PC-9 (cell line): ENCODE results near the gene TBC1D8. TPM values are rescaled to one million over a fixed set of nuclear protein-coding genes. Genes with fewer than 3 reads are reported as not detected.

ENCODE experiments used
- BruUV-seq: library from RNA; stranded (reverse); fragments of 400-500 nt; replicated peaks from 2 replicates; lab custom pipeline; 2021; lab: Mats Ljungman, UMichigan
- CTCF ChIA-PET: fragments of 300-600 bp; sonication (Branson Sonifier 250); formaldehyde crosslinking; loops from one replicate; lab custom pipeline; 2022; ENCODE audit warnings: antibody characterized with exemption; lab: Charles Lee
- POLR2A ChIA-PET: fragments of 300-600 bp; sonication (Branson Sonifier 250); formaldehyde crosslinking; loops from one replicate; lab custom pipeline; 2022; ENCODE audit warnings: antibody characterized with exemption; ENCODE audit not compliant: unreplicated experiment; lab: Charles Lee
- DNase-seq, 2 experiments: peaks; one replicate each; pipeline versions ENCODE4 v3.0.0 to v3.0.0-alpha.2; 2015 to 2022; ENCODE audit warnings: mixed read lengths in 1 of 2
- H2AFZ ChIP-seq: fragments of 200-600 bp; sonication (generic); 2 replicates; pipeline ENCODE4 v1.8.1; 2017; ENCODE audit warnings: antibody characterized with exemption
- H3F3A ChIP-seq: fragments of 200-600 bp; sonication (generic); 2 replicates; pipeline ENCODE4 v1.8.1; 2017; ENCODE audit warnings: antibody characterized with exemption, mild to moderate bottlenecking, low read depth; ENCODE audit not compliant: insufficient read depth
- H3K27ac ChIP-seq: fragments of 200-600 bp; sonication (generic); 2 replicates; pipeline ENCODE4 v1.6.1; 2016; ENCODE audit warnings: mixed run types
- H3K27me3 ChIP-seq: fragments of 200-600 bp; sonication (generic); 2 replicates; pipeline ENCODE4 v1.6.1; 2016; ENCODE audit warnings: low read depth, mixed run types; ENCODE audit not compliant: insufficient read depth
- H3K36me3 ChIP-seq: fragments of 200-600 bp; sonication (generic); 2 replicates; pipeline ENCODE4 v1.6.1; 2016; ENCODE audit warnings: low read depth, mixed run types
- H3K4me1 ChIP-seq: fragments of 200-600 bp; sonication (generic); replicated peaks from 2 replicates; pipeline ENCODE4 v1.6.1; 2016; ENCODE audit warnings: mixed run types; ENCODE audit not compliant: insufficient read depth
- H3K4me2 ChIP-seq: fragments of 200-600 bp; sonication (generic); 2 replicates; pipeline ENCODE4 v1.6.1; 2017; ENCODE audit warnings: mixed run types
- H3K4me3 ChIP-seq: fragments of 200-600 bp; sonication (generic); 2 replicates; pipeline ENCODE4 v1.6.1; 2016; ENCODE audit warnings: mixed run types
- H3K79me2 ChIP-seq: fragments of 200-600 bp; sonication (generic); 2 replicates; pipeline ENCODE4 v1.6.1; 2017; ENCODE audit warnings: low read depth, mixed run types
- H3K9me2 ChIP-seq: fragments of 200-600 bp; sonication (generic); 2 replicates; pipeline ENCODE4 v1.8.1; 2017; ENCODE audit warnings: mild to moderate bottlenecking; ENCODE audit not compliant: insufficient read depth
- H3K9me3 ChIP-seq: fragments of 200-600 bp; sonication (generic); 2 replicates; pipeline ENCODE4 v1.8.1; 2016; ENCODE audit warnings: low read depth; ENCODE audit not compliant: insufficient read depth
- H4K20me1 ChIP-seq: fragments of 200-600 bp; sonication (generic); 2 replicates; pipeline ENCODE4 v1.8.1; 2017; ENCODE audit not compliant: insufficient read depth
- CTCF ChIP-seq: fragments of 200-600 bp; sonication (generic); conservative IDR thresholded peaks from 2 replicates; pipeline ENCODE4 v1.6.1; 2017; ENCODE audit warnings: mixed run types, antibody characterized with exemption, mild to moderate bottlenecking, moderate library complexity
- EZH2 ChIP-seq: fragments of 200-600 bp; sonication (generic); IDR thresholded peaks from 2 replicates; pipeline ENCODE4 v1.8.0; 2017; ENCODE audit warnings: antibody characterized with exemption, low read depth
- intact Hi-C: fragments of 100-400 bp; cut with micrococcal nuclease; formaldehyde crosslinking; loops from one replicate; pipeline ENCODE4 v1.10.0; 2022; ENCODE audit not compliant: unreplicated experiment
- total RNA-seq: library from RNA; stranded (reverse); gene quantifications from 2 replicates; pipeline ENCODE4 v1.2.3, GENCODE V29; 2021

Gene TBC1D8
- total RNA-seq, 1 experiment from 2014 or later, result 25.2 TPM

DNA sequence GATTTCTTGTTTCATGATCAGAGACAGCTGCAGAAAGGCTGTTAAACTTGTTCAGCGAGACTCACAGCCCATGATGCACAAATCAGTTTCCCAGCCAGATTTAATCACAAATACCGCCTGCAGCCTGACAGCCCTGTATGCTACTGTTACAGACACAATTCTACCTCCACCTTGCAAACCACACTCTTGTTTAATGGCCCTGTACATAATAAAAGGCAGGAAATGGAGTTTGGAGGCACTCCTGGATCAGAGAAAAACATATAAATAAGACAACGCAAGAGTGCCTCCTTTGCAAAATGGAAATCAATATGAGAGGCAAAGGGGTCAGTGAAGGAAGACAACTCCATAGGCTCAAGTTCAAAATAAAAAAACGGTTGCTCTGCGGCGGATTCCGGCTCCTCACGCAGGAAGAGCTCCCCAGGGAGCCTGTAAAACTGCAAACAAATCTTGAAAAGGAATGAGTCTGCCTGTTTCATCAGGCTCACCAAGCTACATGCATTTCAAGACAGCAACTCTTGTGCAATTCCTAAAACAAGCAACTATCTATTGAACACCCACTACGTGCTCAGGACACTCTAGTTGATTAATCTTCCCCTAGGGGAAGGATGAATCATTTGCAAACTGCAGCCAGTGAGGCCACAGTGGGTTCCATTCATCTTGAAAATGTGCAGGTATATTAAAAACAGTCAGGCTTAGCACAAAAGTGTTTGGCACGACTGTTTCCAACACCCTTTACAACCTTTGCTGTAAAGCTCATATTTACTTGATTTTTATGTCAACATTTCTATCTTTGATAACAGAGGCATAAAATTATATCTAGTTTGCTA, 37.5 kb downstream of the TBC1D8 start:
- BruUV-seq, result no TSS peak
- peak overlapping the region; percentile 43; the same call in 1 of the 2 replicates for H3K4me3 ChIP-seq
- H3K27me3 ChIP-seq, result no peaks in the 10 kb centered on the region
- TF ChIP-seq EZH2 (no peak), CTCF (no peak)
- H3K4me2 ChIP-seq, result peak overlapping the region; percentile 74
- intact Hi-C loops, result loop anchor here (2.0 kb wide), 1 partner anchor 49 kb away; no protein-coding TSS in a partner anchor
- no peaks in the 10 kb centered on the region for H3K9me2 ChIP-seq
- peaks cover 80% of the 10 kb centered on the region for H3K4me1 ChIP-seq
- H3K79me2 ChIP-seq, result peaks cover 87% of the 10 kb centered on the region
- H3K36me3 ChIP-seq, result peaks cover 13% of the 10 kb centered on the region
- no peak overlapping the region for H2AFZ ChIP-seq
- CTCF ChIA-PET, result interaction anchor here (0.7 kb wide), 1 partner anchor 92 kb away, joined by 3 read pairs; no protein-coding TSS in a partner anchor
- no peaks in the 10 kb centered on the region for H3K9me3 ChIP-seq
- H3K27ac ChIP-seq, result peak overlapping the region; percentile 88
- peaks cover 51% of the 10 kb centered on the region for H3F3A ChIP-seq
- peak; percentile 69 to 92 for DNase-seq
- no peaks in the 10 kb centered on the region for H4K20me1 ChIP-seq
- POLR2A ChIA-PET, result interaction anchor here (0.7 kb wide), 2 partner anchors 35 to 91 kb away, joined by 5 to 13 read pairs; no protein-coding TSS in a partner anchor

- POLR2A ChIA-PET, result no interaction called here
- no peaks in the 10 kb centered on the region for H3K9me2 ChIP-seq
- H2AFZ ChIP-seq, result no peak overlapping the region
- H3K9me3 ChIP-seq, result no peaks in the 10 kb centered on the region
- H3F3A ChIP-seq, result peaks cover 51% of the 10 kb centered on the region
- no peaks in the 10 kb centered on the region for H4K20me1 ChIP-seq
- peaks cover 87% of the 10 kb centered on the region for H3K79me2 ChIP-seq
- intact Hi-C loops, result loop anchor here (2.0 kb wide), 1 partner anchor 48 kb away; no protein-coding TSS in a partner anchor
- no peaks in the 10 kb centered on the region for H3K27me3 ChIP-seq
- peaks cover 75% of the 10 kb centered on the region for H3K4me1 ChIP-seq
- no peak for TF ChIP-seq EZH2
- TF ChIP-seq CTCF, result no peak
- CTCF ChIA-PET, result no interaction called here
- peak in 1 of 2 experiments; percentile 44 for DNase-seq
- peak overlapping the region; percentile 74 for H3K4me2 ChIP-seq
- H3K27ac ChIP-seq, result peak overlapping the region; percentile 88
- peaks cover 13% of the 10 kb centered on the region for H3K36me3 ChIP-seq
- BruUV-seq, result no TSS peak
- peak overlapping the region; percentile 43; the same call in 1 of the 2 replicates for H3K4me3 ChIP-seq
These were observed 38.4 kb downstream of the TBC1D8 start for GRCh38 chr2:101112772-101113157.

DNA sequence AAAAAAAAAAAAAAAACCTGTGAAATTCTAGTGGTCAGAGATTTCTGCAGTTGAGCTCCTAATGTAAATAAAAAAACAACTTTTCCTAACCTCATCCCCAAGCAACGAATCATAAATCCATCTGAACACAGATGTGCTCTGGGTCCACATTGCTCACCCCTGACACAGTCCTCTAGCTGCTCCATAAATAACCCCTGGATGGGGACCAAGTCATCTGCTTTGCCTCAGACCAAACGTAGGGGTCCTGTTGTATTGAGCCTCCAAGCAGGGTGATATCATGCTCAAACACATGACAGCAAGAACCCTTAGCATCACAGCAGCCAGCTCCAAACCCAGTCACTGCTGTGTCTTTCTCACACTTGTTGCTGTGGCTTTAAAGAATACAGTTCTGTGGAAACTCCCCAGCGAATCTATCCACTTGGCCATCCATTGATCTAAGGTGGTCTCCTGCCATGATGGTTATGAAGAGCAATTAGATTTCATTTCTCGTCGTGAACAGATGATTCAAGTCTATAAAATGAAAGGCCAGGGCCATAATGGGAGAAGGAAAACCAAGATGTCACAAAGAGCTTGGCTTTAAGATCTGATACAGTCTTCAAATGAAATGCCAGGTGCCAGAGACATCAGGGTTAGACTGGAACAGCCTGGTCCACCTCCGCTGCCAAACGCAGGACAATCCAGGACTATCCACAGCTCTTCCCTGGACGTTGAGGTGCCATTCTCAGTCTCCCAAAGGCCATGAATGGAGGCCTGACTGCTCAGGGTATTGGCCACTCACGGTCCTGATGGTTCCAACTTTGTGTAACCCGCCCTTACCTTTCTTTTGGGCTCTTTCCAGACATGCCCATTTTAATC, 39.0 kb downstream of the TBC1D8 start:
- Histone ChIP-seq H2AFZ (no peak overlapping the region), H3K4me3 (peak overlapping the region; percentile 43; the same call in 1 of the 2 replicates), H3K36me3 (peaks cover 13% of the 10 kb centered on the region), H3K9me3 (no peaks in the 10 kb centered on the region), H3K27ac (peak overlapping the region; percentile 88), H3K27me3 (no peaks in the 10 kb centered on the region), H3K9me2 (no peaks in the 10 kb centered on the region), H3F3A (peaks cover 51% of the 10 kb centered on the region), H4K20me1 (no peaks in the 10 kb centered on the region), H3K4me1 (peaks cover 70% of the 10 kb centered on the region), H3K4me2 (peak overlapping the region; percentile 74), H3K79me2 (peaks cover 87% of the 10 kb centered on the region)
- DNase-seq, result no peak
- intact Hi-C loops, result loop anchor here (2.0 kb wide), 1 partner anchor 47 kb away; no protein-coding TSS in a partner anchor
- CTCF ChIA-PET, result no interaction called here
- POLR2A ChIA-PET, result no interaction called here
- no peak for TF ChIP-seq EZH2
- no TSS peak for BruUV-seq
